HepG2 (cell line): ENCODE data around the gene GLIS1. TPM values are rescaled to one million over a fixed set of nuclear protein-coding genes. Genes with fewer than 3 reads are reported as not detected.

Experiments
- ATAC-seq: fragments of 200-7000 bp; cut with Tn5 transposase; 3 replicates; pipeline ENCODE4 v1.9.1; 2020; ENCODE audit warnings: mild to moderate bottlenecking, moderate library complexity
- BruUV-seq: library from RNA; stranded (reverse); fragments of 400-500 nt; replicated peaks from 2 replicates; lab custom pipeline; 2021; lab: Mats Ljungman, UMichigan
- CTCF ChIA-PET: fragments of 300-600 bp; formaldehyde crosslinking; extraction: SDS; loops from one replicate; lab custom pipeline; 2021; ENCODE audit warnings: low total read pairs, inconsistent platforms, low intra/inter-chr PET ratio; lab: Yijun Ruan, JAX
- POLR2A ChIA-PET: fragments of 350-600 bp; sonication (Branson Sonifier 250); formaldehyde crosslinking; loops from one replicate; lab custom pipeline; 2020; ENCODE audit warnings: antibody characterized with exemption, inconsistent platforms; lab: Yijun Ruan, JAX
- DNase-seq: peaks from one replicate; pipeline ENCODE4 v3.0.0-alpha.2; 2015; ENCODE audit warnings: low spot score
- FAIRE-seq: peaks from 3 replicates; lab custom pipeline; 2011; peaks lifted over from hg19 to GRCh38; lab: Jason Lieb, UNC
- H2AFZ ChIP-seq: one replicate; pipeline ENCODE4 v1.6.1; 2011; ENCODE audit warnings: low read length, inconsistent platforms
- H3K27ac ChIP-seq: fragments of 300-600 bp; 3 replicates; pipeline ENCODE4 v1.8.0; 2011; ENCODE audit warnings: mixed run types, mild to moderate bottlenecking, mixed read lengths, low read length, inconsistent platforms; ENCODE audit not compliant: insufficient read depth; ENCODE audit errors: extremely low read length
- H3K27me3 ChIP-seq, 2 experiments: fragments of 200-600 bp in 1 of 2; 2 replicates in 1 of 2; 3 replicates in 1 of 2; pipeline versions ENCODE4 v1.6.0 to v1.8.0; 2011; ENCODE audit warnings: low read length in 2 of 2, mild to moderate bottlenecking in 2 of 2, moderate library complexity in 2 of 2, inconsistent platforms in 1 of 2; ENCODE audit not compliant: insufficient read depth in 2 of 2, control insufficient read depth in 1 of 2
- H3K36me3 ChIP-seq, 2 experiments: fragments of 200-600 bp in 1 of 2; replicated peaks in 1 of 2; 2 replicates in 1 of 2; 3 replicates in 1 of 2; pipeline versions ENCODE4 v1.5.1 to v1.8.0; 2011; ENCODE audit warnings: low read length in 2 of 2, inconsistent platforms in 1 of 2; ENCODE audit not compliant: insufficient read depth in 2 of 2, control insufficient read depth in 1 of 2
- H3K4me1 ChIP-seq: 2 replicates; pipeline ENCODE4 v1.5.1; 2012; ENCODE audit warnings: low read length, inconsistent platforms; ENCODE audit not compliant: insufficient read depth
- H3K4me2 ChIP-seq: 2 replicates; pipeline ENCODE4 v1.6.0; 2011; ENCODE audit warnings: low read depth, low read length, inconsistent platforms
- H3K4me3 ChIP-seq, 3 experiments: fragments of 200-600 bp in 1 of 3; sonication (generic), shearing (Covaris generic) in 1 of 3; replicated peaks in 1 of 3; 2 replicates each; pipeline ENCODE4 v1.5.1; 2011 to 2016; ENCODE audit warnings: low read length in 3 of 3, inconsistent platforms in 2 of 3, low read depth in 2 of 3, mild to moderate bottlenecking in 2 of 3, control low read depth in 1 of 3, mixed read lengths in 1 of 3; ENCODE audit not compliant: insufficient read depth in 1 of 3
- H3K79me2 ChIP-seq: one replicate; pipeline ENCODE4 v1.6.1; 2011; ENCODE audit warnings: low read length, inconsistent platforms; ENCODE audit not compliant: insufficient read depth
- H3K9ac ChIP-seq: 2 replicates; pipeline ENCODE4 v1.6.0; 2011; ENCODE audit warnings: mild to moderate bottlenecking, low read depth, low read length, inconsistent platforms; ENCODE audit not compliant: insufficient read depth
- H3K9me3 ChIP-seq: 2 replicates; pipeline ENCODE4 v1.5.1; 2012; ENCODE audit warnings: mild to moderate bottlenecking, low read length
- H4K20me1 ChIP-seq: 2 replicates; pipeline ENCODE4 v1.6.0; 2011; ENCODE audit warnings: inconsistent platforms, mild to moderate bottlenecking, low read length, moderate library complexity; ENCODE audit not compliant: insufficient read depth
- ATAD3A ChIP-seq: sonication (generic); formaldehyde crosslinking; IDR thresholded peaks from 2 replicates; pipeline ENCODE4 v1.4.0; 2020; ENCODE audit warnings: missing genetic modification reagents
- ISX ChIP-seq: sonication (generic); formaldehyde crosslinking; conservative IDR thresholded peaks from 2 replicates; pipeline ENCODE4 v1.5.0; 2020; ENCODE audit warnings: missing genetic modification reagents
- KDM4B ChIP-seq: sonication (generic); formaldehyde crosslinking; IDR thresholded peaks from 2 replicates; pipeline ENCODE4 v1.4.0; 2020; ENCODE audit warnings: missing genetic modification reagents
- TMF1 ChIP-seq: sonication (generic); formaldehyde crosslinking; IDR thresholded peaks from 2 replicates; pipeline ENCODE4 v1.8.1; 2022; ENCODE audit warnings: low read depth, missing genetic modification reagents
- ZFP36L1 ChIP-seq: sonication (generic); formaldehyde crosslinking; IDR thresholded peaks from 2 replicates; pipeline ENCODE4 v1.8.0; 2022; ENCODE audit warnings: mild to moderate bottlenecking, missing genetic modification reagents, moderate library complexity
- ZNF24 ChIP-seq: fragments of 450-650 bp; IDR thresholded peaks from 2 replicates; pipeline ENCODE4 v1.6.1; 2017; ENCODE audit warnings: antibody characterized with exemption, mild to moderate bottlenecking
- ZNF619 ChIP-seq: sonication (generic); formaldehyde crosslinking; IDR thresholded peaks from 2 replicates; pipeline ENCODE4 v1.4.0; 2020; ENCODE audit warnings: mild to moderate bottlenecking, missing genetic modification reagents
- ZNF883 ChIP-seq: sonication (generic); formaldehyde crosslinking; IDR thresholded peaks from 2 replicates; pipeline ENCODE4 v1.5.1; 2020; ENCODE audit warnings: mild to moderate bottlenecking, missing genetic modification reagents; ENCODE audit errors: not compliant biosample characterization
- WGBS: methylation state at CpG from one replicate; pipeline ENCODE4 v1.1.6; 2017; ENCODE audit warnings: low lambda C conversion rate; 5-methylcytosine and 5-hydroxymethylcytosine counted together
- in situ Hi-C: cut with HindIII; loops from 2 replicates; pipeline ENCODE4 v1.10.0; 2017; ENCODE audit warnings: low pct_unique_long_range_greater_than_20kb; ENCODE audit not compliant: extremely low pct_ligation_motif_present
- intact Hi-C: fragments of 100-400 bp; cut with micrococcal nuclease; formaldehyde crosslinking; loops from one replicate; pipeline ENCODE4 v1.10.0; 2022; ENCODE audit not compliant: unreplicated experiment
- polyA plus RNA-seq, 8 experiments: library from polyadenylated mRNA; depleted of rRNA in 3 of 8; stranded (reverse) in 7 of 8; unstranded in 1 of 8; fragments of >200 nt; fragmentation: Illumina TruSeq in 4 of 8; extraction: Trizol in 4 of 8; gene quantifications; 2 replicates each; pipeline versions ENCODE4 v1.2.1 to v1.2.3, GENCODE V29; 2011 to 2016; ENCODE audit warnings: low read depth in 4 of 8, missing spikeins in 1 of 8, mixed read lengths in 1 of 8; ENCODE audit not compliant: insufficient read depth in 1 of 8
- total RNA-seq, 5 experiments: library from RNA; depleted of rRNA; stranded (reverse); fragments of >200 nt; fragmentation: Illumina TruSeq; extraction: Trizol; gene quantifications; 2 replicates each; pipeline ENCODE4 v1.2.3, GENCODE V29; 2016; ENCODE audit warnings: low read depth in 1 of 5
- TF ChIP-seq, protein P1 (sequence below): IDR thresholded peaks from 2 replicates; pipeline ENCODE4 v1.6.1; 2016; ENCODE audit warnings: low read depth, borderline replicate concordance
- TF ChIP-seq, protein P2 (sequence below): IDR thresholded peaks from 2 replicates; pipeline ENCODE4 v1.4.0; 2020; ENCODE audit warnings: mild to moderate bottlenecking, missing genetic modification reagents
- TF ChIP-seq, protein P3 (sequence below), 2 experiments: fragments of 450-650 bp in 1 of 2; sonication (generic) in 1 of 2; formaldehyde crosslinking in 1 of 2; IDR thresholded peaks; 2 replicates each; pipeline versions ENCODE4 v1.6.1 to v1.8.0; 2016 to 2022; ENCODE audit warnings: antibody characterized with exemption in 1 of 2, mild to moderate bottlenecking in 1 of 2, missing genetic modification reagents in 1 of 2

The GLIS1 gene
- total and polyA plus RNA-seq, 2 of the 13 experiments (the other 11 are each of a cell fraction or from before 2014, with no cell fraction given), result 0.03 TPM; not detected in 1

DNA sequence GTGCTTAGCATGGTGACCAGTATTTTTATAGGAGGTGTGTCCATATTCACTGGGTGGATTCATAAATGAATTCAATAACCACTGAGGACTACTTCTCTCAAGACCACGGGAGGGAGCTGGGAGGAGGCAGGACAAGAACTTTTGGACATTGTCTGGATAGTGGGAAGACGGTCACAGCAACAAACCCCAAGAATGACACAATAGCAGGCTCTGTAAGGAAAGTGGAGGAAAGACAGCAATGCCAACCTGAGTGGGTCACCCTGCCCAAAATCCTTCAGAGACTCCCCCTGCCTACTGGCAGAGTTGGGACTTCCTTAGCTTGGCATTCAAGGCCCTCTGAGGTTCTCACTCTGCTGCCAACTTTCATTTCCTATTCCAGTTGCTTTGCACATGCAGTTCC lies 42.0 kb downstream of the GLIS1 start (continued):
- TF ChIP-seq, protein P1, sequence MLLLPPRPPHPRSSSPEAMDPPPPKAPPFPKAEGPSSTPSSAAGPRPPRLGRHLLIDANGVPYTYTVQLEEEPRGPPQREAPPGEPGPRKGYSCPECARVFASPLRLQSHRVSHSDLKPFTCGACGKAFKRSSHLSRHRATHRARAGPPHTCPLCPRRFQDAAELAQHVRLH (CRISPR knock-in tag), result no peak
- TF ChIP-seq ZNF24 (no peak), ATAD3A (CRISPR knock-in tag) (no peak), ZNF883 (no peak)
- TF ChIP-seq, protein P2, sequence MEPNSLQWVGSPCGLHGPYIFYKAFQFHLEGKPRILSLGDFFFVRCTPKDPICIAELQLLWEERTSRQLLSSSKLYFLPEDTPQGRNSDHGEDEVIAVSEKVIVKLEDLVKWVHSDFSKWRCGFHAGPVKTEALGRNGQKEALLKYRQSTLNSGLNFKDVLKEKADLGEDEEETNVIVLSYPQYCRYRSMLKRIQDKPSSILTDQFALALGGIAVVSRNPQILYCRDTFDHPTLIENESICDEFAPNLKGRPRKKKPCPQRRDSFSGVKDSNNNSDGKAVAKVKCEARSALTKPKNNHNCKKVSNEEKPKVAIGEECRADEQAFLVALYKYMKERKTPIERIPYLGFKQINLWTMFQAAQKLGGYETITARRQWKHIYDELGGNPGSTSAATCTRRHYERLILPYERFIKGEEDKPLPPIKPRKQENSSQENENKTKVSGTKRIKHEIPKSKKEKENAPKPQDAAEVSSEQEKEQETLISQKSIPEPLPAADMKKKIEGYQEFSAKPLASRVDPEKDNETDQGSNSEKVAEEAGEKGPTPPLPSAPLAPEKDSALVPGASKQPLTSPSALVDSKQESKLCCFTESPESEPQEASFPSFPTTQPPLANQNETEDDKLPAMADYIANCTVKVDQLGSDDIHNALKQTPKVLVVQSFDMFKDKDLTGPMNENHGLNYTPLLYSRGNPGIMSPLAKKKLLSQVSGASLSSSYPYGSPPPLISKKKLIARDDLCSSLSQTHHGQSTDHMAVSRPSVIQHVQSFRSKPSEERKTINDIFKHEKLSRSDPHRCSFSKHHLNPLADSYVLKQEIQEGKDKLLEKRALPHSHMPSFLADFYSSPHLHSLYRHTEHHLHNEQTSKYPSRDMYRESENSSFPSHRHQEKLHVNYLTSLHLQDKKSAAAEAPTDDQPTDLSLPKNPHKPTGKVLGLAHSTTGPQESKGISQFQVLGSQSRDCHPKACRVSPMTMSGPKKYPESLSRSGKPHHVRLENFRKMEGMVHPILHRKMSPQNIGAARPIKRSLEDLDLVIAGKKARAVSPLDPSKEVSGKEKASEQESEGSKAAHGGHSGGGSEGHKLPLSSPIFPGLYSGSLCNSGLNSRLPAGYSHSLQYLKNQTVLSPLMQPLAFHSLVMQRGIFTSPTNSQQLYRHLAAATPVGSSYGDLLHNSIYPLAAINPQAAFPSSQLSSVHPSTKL (CRISPR knock-in tag), result no peak
- TF ChIP-seq, all 625 proteins: peak for 0

DNA sequence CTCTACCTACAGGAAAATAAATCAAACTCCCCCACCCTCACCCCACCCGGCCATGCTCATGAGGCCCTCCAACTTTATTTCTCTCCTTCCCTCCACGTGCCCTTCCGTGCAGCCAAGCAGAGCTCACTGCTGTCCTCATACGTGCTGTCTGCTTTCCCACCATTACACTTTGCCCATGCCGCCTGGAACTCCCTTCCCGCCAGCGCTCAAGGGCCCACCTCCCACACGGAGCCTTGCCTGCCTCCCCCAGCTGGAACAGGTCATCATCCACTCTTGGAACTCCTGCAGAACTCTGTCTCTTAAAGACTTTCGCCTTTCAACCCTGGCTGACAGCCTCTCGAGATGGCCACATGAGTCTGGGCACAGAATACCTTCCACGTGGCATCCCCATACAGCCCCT lies 42.4 kb downstream of the GLIS1 start:
- ATAC-seq (no peak), FAIRE-seq (no peak), DNase-seq (no peak)
- H3K36me3 ChIP-seq, result no peaks in the 10 kb centered on the region
- H3K9ac ChIP-seq, result no peak overlapping the region
- no peak overlapping the region for H3K4me3 ChIP-seq
- no peak overlapping the region for H2AFZ ChIP-seq
- CTCF ChIA-PET, result no interaction called here
- no TSS peak for BruUV-seq
- H3K9me3 ChIP-seq, result no peaks in the 10 kb centered on the region
- H4K20me1 ChIP-seq, result no peaks in the 10 kb centered on the region
- no peak overlapping the region for H3K4me2 ChIP-seq
- in situ Hi-C loops (no loop called here), intact Hi-C loops (no loop called here)
- POLR2A ChIA-PET, result no interaction called here
- H3K27me3 ChIP-seq, result peaks cover 7 to 37% of the 10 kb centered on the region in 2 experiments; a peak in 4 of 5 replicates
- no peaks in the 10 kb centered on the region for H3K79me2 ChIP-seq
- 30% methylated on average over 11 of the region's 11 CpGs for WGBS
- no peak overlapping the region for H3K27ac ChIP-seq
- no peaks in the 10 kb centered on the region for H3K4me1 ChIP-seq
- TF ChIP-seq KDM4B (CRISPR knock-in tag) (no peak), ZFP36L1 (no peak), ISX (CRISPR knock-in tag) (no peak), ZNF619 (CRISPR knock-in tag) (no peak), TMF1 (CRISPR knock-in tag) (no peak)
- TF ChIP-seq, protein P3, sequence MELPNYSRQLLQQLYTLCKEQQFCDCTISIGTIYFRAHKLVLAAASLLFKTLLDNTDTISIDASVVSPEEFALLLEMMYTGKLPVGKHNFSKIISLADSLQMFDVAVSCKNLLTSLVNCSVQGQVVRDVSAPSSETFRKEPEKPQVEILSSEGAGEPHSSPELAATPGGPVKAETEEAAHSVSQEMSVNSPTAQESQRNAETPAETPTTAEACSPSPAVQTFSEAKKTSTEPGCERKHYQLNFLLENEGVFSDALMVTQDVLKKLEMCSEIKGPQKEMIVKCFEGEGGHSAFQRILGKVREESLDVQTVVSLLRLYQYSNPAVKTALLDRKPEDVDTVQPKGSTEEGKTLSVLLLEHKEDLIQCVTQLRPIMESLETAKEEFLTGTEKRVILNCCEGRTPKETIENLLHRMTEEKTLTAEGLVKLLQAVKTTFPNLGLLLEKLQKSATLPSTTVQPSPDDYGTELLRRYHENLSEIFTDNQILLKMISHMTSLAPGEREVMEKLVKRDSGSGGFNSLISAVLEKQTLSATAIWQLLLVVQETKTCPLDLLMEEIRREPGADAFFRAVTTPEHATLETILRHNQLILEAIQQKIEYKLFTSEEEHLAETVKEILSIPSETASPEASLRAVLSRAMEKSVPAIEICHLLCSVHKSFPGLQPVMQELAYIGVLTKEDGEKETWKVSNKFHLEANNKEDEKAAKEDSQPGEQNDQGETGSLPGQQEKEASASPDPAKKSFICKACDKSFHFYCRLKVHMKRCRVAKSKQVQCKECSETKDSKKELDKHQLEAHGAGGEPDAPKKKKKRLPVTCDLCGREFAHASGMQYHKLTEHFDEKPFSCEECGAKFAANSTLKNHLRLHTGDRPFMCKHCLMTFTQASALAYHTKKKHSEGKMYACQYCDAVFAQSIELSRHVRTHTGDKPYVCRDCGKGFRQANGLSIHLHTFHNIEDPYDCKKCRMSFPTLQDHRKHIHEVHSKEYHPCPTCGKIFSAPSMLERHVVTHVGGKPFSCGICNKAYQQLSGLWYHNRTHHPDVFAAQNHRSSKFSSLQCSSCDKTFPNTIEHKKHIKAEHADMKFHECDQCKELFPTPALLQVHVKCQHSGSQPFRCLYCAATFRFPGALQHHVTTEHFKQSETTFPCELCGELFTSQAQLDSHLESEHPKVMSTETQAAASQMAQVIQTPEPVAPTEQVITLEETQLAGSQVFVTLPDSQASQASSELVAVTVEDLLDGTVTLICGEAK (IDR thresholded peaks at IDR 0.05), result no peak
- TF ChIP-seq, protein P3 (CRISPR knock-in tag; IDR thresholded peaks at IDR 0.05), result no peak
